Measurements from ENCODE around the gene SLC24A4. TPM values are rescaled to one million over a fixed set of nuclear protein-coding genes. Genes with fewer than 3 reads are reported as not detected.
"Not testable (repeated sequence)": the region's sequence is repeated elsewhere in the genome, so short reads cannot be mapped to it uniquely, and the experiment has no call there.

SLC24A4 gene
- total RNA-seq, 1 donor from 2014 or later, result 0.26 TPM

DNA sequence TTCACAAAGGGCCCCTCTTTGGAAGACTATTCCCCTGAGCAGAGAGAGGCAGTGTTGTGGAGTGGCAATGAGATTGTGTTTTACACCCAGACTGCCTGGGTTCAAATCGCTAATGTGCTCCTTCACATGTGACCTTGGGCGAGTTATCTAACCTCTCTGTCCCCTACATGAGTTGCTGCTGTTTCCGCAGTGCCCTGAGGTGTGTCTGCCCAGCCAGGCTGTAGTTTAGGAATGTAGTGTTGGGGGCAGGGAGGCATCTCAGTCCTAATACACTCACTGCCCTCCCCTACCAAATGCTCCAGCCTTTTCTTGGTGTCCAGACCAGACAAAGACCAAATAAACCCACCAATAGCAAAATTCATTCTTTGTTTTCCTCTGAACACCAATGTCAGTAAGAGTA, 78.6 kb downstream of the SLC24A4 start:
- no peak for DNase-seq (ENCODE audit: low read depth, low spot score)
- Mint-ChIP-seq H3K27ac (ENCODE audit: unreplicated experiment) (no peak overlapping the region), H3K27me3 (ENCODE audit: low read depth) (peaks cover 6% of the 10 kb centered on the region), H3K9me3 (peaks cover 3% of the 10 kb centered on the region), H3K36me3 (ENCODE audit: low read depth) (no peaks in the 10 kb centered on the region), H3K4me1 (no peaks in the 10 kb centered on the region), H3K4me3 (no peak overlapping the region)
- TF ChIP-seq, protein P1, sequence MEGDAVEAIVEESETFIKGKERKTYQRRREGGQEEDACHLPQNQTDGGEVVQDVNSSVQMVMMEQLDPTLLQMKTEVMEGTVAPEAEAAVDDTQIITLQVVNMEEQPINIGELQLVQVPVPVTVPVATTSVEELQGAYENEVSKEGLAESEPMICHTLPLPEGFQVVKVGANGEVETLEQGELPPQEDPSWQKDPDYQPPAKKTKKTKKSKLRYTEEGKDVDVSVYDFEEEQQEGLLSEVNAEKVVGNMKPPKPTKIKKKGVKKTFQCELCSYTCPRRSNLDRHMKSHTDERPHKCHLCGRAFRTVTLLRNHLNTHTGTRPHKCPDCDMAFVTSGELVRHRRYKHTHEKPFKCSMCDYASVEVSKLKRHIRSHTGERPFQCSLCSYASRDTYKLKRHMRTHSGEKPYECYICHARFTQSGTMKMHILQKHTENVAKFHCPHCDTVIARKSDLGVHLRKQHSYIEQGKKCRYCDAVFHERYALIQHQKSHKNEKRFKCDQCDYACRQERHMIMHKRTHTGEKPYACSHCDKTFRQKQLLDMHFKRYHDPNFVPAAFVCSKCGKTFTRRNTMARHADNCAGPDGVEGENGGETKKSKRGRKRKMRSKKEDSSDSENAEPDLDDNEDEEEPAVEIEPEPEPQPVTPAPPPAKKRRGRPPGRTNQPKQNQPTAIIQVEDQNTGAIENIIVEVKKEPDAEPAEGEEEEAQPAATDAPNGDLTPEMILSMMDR (conservative IDR thresholded peaks at IDR 0.05), result no peak

DNA sequence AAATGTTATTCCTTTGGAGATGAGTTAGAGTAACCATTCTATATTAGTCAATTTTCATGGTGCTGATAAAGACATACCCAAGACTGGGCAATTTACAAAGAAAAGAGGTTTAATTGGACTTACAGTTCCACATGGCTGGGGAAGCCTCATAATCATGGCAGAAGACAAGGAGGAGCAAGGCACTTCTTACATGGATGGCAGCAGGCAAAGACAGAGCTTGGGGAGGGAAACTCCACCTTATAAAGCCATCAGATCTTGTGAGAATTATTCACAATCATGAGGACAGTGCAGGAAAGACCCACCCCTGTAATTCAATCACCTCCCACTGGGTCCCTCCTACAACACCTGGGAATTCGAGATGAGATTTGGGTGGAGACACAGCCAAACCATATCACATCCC, 79.5 kb downstream of the SLC24A4 start:
- DNase-seq (ENCODE audit: low read depth, low spot score); H3K4me1 Mint-ChIP-seq; H3K9me3 Mint-ChIP-seq; H3K27me3 Mint-ChIP-seq (ENCODE audit: low read depth); H3K36me3 Mint-ChIP-seq (ENCODE audit: low read depth); H3K27ac Mint-ChIP-seq (ENCODE audit: unreplicated experiment); H3K4me3 Mint-ChIP-seq: not testable (repeated sequence)

DNA sequence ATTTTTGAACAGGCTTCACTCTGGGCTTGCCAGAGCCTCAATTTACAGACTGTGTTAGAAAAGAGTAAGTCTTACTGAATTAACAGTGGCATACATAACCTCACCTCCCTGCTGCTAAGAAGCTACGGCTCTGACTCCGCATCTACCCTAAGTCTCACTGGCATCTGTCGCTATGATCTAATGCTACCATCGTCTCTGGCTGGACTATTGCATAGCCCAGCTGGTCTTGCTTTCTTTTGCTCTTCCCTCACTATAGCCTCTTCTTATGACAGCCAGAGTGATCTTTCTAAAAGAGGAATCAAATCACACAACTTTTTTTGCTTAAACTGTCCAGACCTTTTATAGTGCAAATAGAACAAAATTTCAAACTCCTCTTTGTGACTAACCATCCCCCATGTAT, 81.1 kb downstream of the SLC24A4 start:
- H3K27me3 Mint-ChIP-seq (ENCODE audit: low read depth), result peaks cover 3% of the 10 kb centered on the region
- peaks cover 6% of the 10 kb centered on the region for H3K9me3 Mint-ChIP-seq
- no peak overlapping the region for H3K27ac Mint-ChIP-seq (ENCODE audit: unreplicated experiment)
- no peaks in the 10 kb centered on the region for H3K36me3 Mint-ChIP-seq (ENCODE audit: low read depth)
- no peak overlapping the region for H3K4me3 Mint-ChIP-seq
- TF ChIP-seq, protein P1 (conservative IDR thresholded peaks at IDR 0.05), result no peak
- DNase-seq (ENCODE audit: low read depth, low spot score), result no peak
- no peaks in the 10 kb centered on the region for H3K4me1 Mint-ChIP-seq

DNA sequence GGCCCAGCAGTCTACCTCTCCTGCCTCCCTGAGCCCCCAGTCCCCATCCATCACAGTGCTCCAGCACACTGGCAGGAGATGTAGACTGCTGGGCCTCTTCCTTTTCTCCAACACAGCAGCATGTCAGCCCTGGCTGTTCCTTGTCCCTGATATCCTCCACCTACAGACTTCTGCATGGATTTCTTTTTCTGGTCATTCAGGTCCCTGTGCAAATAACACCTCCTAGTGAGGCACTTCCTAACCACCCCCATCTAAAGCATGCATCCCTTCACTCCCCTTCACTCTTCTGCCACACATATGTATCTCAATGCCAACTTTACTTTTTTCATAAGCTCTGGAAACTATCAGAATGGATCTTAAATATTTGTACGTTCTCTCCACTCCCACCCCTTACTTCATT, 81.5 kb downstream of the SLC24A4 start:
- H3K27me3 Mint-ChIP-seq (ENCODE audit: low read depth), result peaks cover 3% of the 10 kb centered on the region
- no peaks in the 10 kb centered on the region for H3K4me1 Mint-ChIP-seq
- H3K9me3 Mint-ChIP-seq, result peaks cover 6% of the 10 kb centered on the region
- H3K4me3 Mint-ChIP-seq, result no peak overlapping the region
- no peak overlapping the region for H3K27ac Mint-ChIP-seq (ENCODE audit: unreplicated experiment)
- no peak for DNase-seq (ENCODE audit: low read depth, low spot score)
- TF ChIP-seq, protein P1 (conservative IDR thresholded peaks at IDR 0.05), result no peak
- H3K36me3 Mint-ChIP-seq (ENCODE audit: low read depth), result no peaks in the 10 kb centered on the region

DNA sequence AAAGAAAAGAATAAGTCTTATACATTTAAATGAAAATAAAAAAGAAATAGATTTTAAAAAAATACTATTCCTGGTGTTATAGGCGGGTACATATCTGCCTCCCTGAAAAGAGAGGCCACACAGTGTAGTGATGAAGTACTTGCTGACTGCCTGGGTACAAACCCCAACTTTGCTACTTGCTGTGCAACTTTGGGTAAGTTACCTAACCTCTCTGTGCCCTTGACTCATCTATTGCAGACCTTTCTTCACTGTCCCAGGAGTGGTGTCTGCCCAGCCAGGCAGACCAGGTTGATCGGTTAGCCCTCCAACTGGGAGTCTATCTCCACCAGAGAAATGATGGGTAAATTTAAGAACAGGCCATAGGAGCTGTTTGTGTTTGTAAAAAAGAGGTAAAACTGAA, 82.0 kb downstream of the SLC24A4 start:
- Mint-ChIP-seq H3K27me3 (ENCODE audit: low read depth) (no peaks in the 10 kb centered on the region), H3K27ac (ENCODE audit: unreplicated experiment) (no peak overlapping the region), H3K9me3 (peaks cover 6% of the 10 kb centered on the region), H3K4me3 (no peak overlapping the region), H3K4me1 (no peaks in the 10 kb centered on the region), H3K36me3 (ENCODE audit: low read depth) (no peaks in the 10 kb centered on the region)
- DNase-seq (ENCODE audit: low read depth, low spot score), result no peak
- TF ChIP-seq, protein P1 (conservative IDR thresholded peaks at IDR 0.05), result no peak

DNA sequence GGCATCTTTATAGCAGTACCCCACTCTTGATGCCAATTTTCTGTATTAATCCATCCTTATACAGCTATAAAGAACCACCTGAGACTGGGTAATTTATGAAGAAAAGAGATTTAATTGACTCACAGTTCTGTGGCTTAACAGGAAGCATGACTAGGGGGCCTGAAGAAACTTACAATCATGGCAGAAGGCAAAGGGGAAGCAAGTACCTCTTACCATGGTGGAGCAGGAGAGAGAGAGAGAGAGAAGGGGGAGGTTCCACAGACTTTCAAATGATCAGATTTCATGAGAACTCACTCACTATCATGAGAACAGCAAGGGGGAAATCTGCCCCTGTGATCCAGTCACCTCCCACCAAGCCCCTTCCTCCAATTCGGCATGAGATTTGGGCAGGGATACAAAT, 84.4 kb downstream of the SLC24A4 start:
- no peak for DNase-seq (ENCODE audit: low read depth, low spot score)
- no peaks in the 10 kb centered on the region for H3K36me3 Mint-ChIP-seq (ENCODE audit: low read depth)
- TF ChIP-seq, protein P1 (conservative IDR thresholded peaks at IDR 0.05), result no peak
- peaks cover 6% of the 10 kb centered on the region for H3K9me3 Mint-ChIP-seq
- H3K27me3 Mint-ChIP-seq (ENCODE audit: low read depth), result no peaks in the 10 kb centered on the region
- H3K4me3 Mint-ChIP-seq, result no peak overlapping the region
- no peaks in the 10 kb centered on the region for H3K4me1 Mint-ChIP-seq
- no peak overlapping the region for H3K27ac Mint-ChIP-seq (ENCODE audit: unreplicated experiment)
